MV-4-11 (cell line): Measurements from ENCODE around the gene IGFL1.
"Not testable (repeated sequence)": the region's sequence is repeated elsewhere in the genome, so short reads cannot be mapped to it uniquely, and the experiment has no call there.

ENCODE experiments used
- DNase-seq: peaks from one replicate; lab custom pipeline; 2025; lab: John Stamatoyannopoulos, UW

Gene IGFL1

GRCh38 chr19:46229442-46229841 lies at the start of gene IGFL1:
Gene IGFL1, plus strand, starts transcription at chr19:46229742. Its CDS starts 33 bp downstream, at chr19:46229775.
- no peak for DNase-seq

DNA sequence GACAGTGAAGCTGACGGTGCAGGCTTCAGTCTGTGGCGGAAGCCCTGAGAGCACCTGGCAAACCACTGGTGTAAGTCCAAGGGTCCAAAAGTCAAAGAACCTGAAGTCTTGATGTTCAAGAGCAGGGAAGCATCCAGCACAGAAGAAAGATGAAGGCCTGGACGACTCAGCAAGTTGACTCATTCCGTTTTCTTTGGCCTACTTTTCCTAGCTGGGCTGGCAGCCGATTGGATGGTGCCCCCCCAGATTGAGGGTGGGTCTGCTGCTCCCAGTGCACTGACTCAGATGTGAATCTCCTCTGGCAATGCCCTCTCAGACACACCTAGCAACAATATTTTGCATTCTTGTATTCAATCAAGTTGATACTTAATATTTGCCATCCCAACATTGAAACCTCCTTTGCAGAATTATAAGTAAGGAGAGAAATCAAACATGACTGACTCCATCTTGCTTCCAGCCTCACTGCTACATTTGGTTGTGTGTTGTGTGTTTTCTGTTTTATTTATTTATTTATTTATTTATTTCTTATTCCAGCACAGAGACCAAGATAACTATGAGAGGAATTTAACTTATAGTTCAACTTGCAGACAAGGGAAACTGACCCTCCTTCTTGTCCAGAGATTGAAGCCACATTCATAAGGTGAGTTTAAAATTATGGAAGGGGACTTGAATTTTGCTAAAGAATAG lies 48.7 kb upstream of the IGFL1 start:
- DNase-seq, result no peak

GRCh38 chr19:46181388-46181779 lies 48.2 kb upstream of the IGFL1 start:
- peak; percentile 69 for DNase-seq

DNA sequence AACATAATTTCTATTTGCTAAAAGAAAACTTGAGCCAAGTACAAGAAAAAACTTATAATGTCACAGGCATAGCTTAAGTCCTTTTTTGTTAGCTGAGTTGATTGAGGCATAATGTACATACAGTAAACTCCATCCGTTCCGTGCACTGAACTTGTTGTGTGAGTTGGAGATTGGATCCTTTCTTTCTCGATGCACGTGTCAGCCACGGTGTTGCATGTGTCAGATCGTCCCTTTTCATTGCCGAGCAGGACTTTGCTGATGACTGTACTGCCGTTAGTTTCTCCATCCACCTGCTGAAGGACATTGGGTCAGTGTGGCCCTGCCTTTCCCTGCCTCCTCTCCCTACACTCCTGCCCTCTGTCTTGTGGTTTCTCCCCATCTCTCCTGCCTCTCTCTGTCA lies 47.1 kb upstream of the IGFL1 start:
- DNase-seq, result no peak

DNA sequence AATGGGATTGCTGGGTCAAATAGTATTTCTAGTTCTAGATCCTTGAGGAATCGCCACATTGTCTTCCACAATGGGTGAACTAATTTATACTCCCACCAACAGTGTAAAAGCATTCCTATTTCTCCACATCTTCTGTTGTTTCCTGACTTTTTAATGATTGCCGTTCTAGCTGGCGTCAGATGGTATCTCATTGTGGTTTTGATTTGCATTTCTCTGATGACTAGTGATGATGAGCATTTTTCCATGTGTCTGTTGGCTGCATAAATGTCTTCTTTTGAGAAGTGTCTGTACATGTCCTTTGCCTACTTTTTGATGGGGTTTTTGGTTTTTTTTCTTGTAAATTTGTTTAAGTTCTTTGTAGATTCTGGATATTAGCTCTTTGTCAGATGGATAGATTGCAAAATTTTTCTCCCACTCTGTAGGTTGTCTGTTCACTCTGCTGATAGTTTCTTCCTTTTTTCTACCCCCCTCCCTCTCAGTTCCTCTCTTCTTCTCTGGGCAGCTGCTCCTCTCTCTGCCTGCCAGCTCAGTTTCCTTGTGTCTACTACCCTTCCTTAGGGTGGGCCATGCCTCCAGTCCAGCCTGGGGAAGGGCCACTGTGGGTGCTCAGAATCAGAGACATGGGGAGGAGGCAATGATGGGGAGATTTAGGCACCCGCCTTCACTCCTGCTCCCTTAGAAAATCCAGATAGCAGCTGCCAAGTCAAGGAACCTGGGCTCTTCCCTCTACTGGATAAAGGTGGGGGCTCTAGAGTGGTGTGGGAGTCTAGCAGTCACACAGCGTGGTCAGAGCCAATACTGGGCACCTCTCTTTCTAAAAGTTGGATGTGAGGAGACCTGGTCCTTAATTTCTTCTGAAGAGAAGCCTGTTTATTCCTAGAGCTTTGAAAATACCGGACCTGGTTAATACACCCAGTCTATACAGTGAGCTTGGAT lies 44.5 kb upstream of the IGFL1 start:
- peak; percentile 71 for DNase-seq

GRCh38 chr19:46186101-46186716 lies 43.3 kb upstream of the IGFL1 start:
- no peak for DNase-seq

DNA sequence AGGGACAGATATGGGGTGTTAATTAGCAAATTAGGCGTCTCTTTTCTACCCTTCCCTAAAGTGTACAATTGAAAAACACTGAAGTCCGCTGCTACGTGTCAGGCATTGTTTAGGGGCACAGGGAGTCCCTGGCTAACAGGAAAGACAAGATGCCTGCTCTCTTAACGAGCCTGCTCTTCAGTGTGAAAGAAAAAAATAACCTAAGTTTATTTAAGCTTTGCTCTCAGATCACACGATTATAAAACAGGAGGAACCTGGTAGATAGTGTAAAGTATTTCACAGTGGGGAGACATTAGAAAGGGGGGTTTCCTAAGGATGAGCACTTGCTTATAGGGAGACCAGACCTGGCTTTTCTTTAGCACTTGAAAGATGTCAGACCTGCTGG lies 42.8 kb upstream of the IGFL1 start:
- DNase-seq, result no peak

- DNase-seq, result peak; percentile 21
Observed at GRCh38 chr19:46189971-46190888, 39.3 kb upstream of the IGFL1 start.

DNA sequence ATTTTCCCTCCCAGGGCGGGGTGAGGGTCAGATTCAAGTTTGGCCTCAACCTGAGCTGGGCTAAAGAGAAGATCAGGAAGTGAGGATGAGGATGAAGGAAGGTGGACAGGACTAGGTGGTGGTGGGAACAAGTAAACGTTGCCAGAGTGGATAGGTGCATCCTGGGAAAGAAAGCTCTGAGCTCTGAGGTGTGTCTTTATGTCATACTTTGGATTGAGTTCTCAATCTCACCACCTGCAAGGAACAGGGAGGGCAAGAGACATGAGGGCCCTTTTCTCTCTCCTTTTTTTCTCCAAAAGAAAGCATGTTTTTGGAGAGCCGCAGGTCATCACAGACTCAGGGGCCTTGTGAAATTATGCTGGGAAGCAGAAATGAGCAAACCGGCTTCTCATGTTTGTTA lies 38.2 kb upstream of the IGFL1 start:
- no peak for DNase-seq

GRCh38 chr19:46191972-46192371 lies 37.6 kb upstream of the IGFL1 start:
- DNase-seq, result peak; percentile 72

DNA sequence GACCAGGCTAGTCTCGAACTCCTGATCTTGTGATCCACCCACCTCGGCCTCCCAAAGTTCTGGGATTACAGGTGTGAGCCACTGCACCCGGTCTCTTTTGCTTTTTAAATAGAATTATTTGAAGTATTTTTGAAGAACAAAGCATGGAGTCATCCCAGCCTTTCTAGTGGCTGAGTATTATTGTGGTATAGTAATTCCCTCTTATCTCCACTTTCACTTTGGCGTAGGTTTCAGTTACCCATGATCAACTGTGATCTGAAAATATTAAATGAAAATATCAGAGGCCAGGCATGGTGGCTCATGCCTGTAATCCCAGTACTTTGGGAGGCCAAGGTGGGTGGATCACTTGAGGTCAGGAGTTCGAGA lies 36.9 kb upstream of the IGFL1 start:
- peak; percentile 63 for DNase-seq

DNA sequence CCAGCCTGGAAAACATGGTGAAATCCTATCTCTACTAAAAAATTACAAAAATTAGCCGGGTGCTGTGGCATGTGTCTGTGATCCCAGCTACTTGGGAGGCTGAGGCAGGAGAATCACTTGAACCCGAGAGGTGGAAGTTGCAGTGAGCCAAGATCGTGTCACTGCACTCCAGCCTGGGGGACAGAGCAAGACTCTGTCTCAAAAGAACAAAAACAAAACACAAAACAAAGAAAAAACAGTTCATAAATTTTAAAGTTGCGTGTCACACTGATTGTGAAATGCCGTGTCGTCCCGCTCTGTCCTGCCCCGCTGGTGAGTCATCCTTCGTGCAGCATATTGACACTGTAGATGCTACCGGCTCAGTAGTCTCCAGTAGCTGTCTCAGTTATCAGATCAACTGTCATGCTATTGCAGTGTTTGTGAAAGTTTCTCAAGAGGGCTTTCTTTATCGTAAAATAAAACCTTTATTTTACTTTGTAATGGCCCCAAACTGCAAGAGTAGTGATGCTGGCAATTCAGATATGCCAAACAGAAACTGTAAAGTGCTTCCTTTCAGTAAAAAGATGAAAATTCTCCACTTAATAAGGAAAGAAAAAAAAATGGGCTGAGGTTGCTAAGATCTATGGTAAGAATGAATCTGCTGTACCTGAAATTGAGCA lies 36.4 kb upstream of the IGFL1 start:
- DNase-seq, result peak; percentile 96

DNA sequence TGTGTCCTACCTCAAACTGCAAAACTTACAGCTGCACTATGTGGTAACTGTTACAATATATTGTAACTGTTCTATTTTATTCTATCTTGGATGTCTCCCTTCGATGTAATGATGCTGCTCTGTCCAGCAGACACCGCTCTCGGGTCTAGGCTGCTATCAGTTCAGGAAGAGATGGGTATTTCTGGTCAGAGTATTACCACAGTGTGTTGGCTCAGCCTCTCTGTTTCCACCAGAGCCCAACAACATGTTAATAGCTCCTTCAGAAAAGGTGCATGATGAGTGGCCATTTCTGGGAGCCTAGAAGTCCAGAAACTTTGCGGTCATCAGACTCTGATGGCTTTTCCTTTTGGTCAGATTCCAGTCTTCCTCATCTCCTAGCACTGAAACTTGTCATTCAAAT lies 35.9 kb upstream of the IGFL1 start:
- no peak for DNase-seq

DNA sequence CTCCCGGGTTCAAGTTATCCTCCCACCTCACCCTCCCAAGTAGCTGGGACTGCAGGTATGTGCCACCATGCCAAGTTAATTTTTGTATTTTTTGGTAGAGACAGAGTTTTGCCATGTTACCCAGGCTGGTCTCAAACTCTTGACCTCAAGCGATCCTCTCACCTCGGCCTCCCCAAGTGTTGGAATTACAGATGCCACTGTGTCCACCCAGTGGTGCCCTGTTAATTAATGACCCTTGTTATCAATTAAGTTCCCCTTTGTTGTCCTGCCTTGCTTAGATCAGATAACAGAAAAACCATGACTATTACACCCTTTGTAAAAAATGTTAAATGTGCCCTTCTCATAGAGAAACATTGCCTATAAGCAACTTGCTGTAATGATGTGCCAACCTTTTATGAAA lies 34.4 kb upstream of the IGFL1 start:
- no peak for DNase-seq

DNA sequence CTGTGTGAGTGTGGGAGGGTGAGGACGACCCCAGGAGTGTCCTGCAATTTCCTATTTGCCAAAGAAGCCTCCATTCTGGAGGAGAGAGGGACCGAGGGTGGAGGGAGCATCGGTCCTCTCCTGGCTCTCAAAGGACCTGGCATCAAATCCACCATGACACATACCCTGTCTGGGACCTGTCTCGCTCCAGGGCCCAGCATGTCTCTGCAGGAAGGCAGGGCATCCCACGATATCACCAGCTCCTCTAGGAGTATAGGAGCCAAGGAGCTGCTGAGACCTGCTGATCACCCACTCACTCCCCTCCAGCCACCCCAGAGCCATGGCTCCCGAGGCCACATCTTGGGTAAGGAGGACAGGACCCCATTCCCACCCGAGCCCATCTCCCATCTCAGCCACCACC lies 33.6 kb upstream of the IGFL1 start:
- DNase-seq, result not testable (repeated sequence)

GRCh38 chr19:46196410-46197124 lies 33.0 kb upstream of the IGFL1 start:
- DNase-seq, result no peak

DNA sequence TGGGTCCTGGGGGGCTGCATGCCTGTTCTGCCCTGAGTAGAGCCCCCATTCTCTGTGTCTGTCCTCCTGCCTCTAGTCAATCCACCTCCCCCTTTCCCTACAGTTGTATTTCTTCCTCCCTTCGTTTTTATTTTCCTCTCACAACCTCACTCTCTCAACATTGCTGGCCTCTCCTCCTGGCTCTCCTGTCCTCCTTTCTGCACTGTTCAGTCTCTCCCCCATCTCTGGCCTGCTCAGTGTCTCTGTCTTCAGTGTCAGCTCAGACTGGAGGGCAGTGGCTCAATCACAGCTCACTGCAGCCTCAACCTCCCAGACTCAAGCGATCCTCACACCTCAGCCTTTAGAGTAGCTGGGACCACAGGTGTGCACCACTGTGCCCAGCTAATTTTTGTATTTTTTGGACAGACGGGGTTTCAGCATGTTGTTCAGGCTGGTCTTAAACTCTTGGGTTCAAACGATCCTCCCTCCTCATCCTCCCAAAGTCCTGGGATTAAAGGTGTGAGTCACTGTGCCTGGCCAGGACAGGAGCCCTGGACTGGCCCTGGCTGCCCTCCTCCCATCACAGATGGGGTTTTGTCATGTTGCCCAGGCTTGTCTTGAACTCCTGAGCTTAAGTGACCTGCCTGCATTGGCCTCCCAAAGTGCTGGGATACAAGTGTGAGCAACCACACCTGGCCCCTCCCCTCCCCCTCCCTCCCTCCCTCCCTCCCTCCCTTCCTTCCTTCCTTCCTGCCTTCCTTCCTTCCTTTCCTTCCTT lies 32.0 kb upstream of the IGFL1 start:
- DNase-seq, result no peak

GRCh38 chr19:46198756-46199155 lies 30.8 kb upstream of the IGFL1 start:
- no peak for DNase-seq

GRCh38 chr19:46201454-46202310 lies 27.9 kb upstream of the IGFL1 start:
- peak; percentile 45 for DNase-seq
